K562 (cell line): ENCODE results near the gene SELENOO. TPM values are rescaled to one million over a fixed set of nuclear protein-coding genes. Genes with fewer than 3 reads are reported as not detected.

Source experiments
- CCAR2 ChIP-seq: fragments of 200-400 bp; formaldehyde crosslinking; IDR thresholded peaks from 2 replicates; pipeline ENCODE4 v1.6.1; 2017; ENCODE audit warnings: mild to moderate bottlenecking, low read depth, low read length
- CREB5 ChIP-seq: fragments of 250-450 bp; sonication (Bioruptor Pico); IDR thresholded peaks from 2 replicates; pipeline ENCODE4 v1.5.0; 2020; ENCODE audit warnings: mild to moderate bottlenecking
- JUNB ChIP-seq: fragments of 450-650 bp; formaldehyde crosslinking; conservative IDR thresholded peaks from 2 replicates; pipeline ENCODE4 v1.4.0; 2020; ENCODE audit warnings: mild to moderate bottlenecking
- LARP7 ChIP-seq: fragments of 450-650 bp; IDR thresholded peaks from 2 replicates; pipeline ENCODE4 v1.6.1; 2016
- OTX1 ChIP-seq: fragments of 450-650 bp; formaldehyde crosslinking; IDR thresholded peaks from 2 replicates; pipeline ENCODE4 v1.4.0; 2022; ENCODE audit warnings: mild to moderate bottlenecking
- RAD51 ChIP-seq: fragments of 450-650 bp; IDR thresholded peaks from 2 replicates; pipeline ENCODE4 v1.7.1; 2016; ENCODE audit warnings: low read depth, mild to moderate bottlenecking, borderline replicate concordance
- polyA plus RNA-seq, 8 experiments: library from polyadenylated mRNA; depleted of rRNA in 4 of 8; stranded (reverse) in 5 of 8; unstranded in 3 of 8; fragments of >200 nt; fragmentation: Nextera tagmentation in 2 of 8; fragmentation: Illumina TruSeq in 1 of 8; extraction: Ambion mirVana in 2 of 8; extraction: Trizol in 1 of 8; gene quantifications; 2 replicates each; pipeline versions ENCODE4 v1.2.1 to v1.2.3, GENCODE V29; 2011 to 2014; ENCODE audit warnings: inconsistent platforms in 1 of 8, missing spikeins in 1 of 8
- total RNA-seq, 7 experiments: library from RNA; depleted of rRNA in 6 of 7; stranded (reverse); fragments of >200 nt in 6 of 7; fragmentation: Illumina TruSeq in 2 of 7; extraction: Trizol in 2 of 7; gene quantifications; 2 replicates each; pipeline versions ENCODE4 v1.2.1 to v1.2.3, GENCODE V29; 2011 to 2021; ENCODE audit warnings: low replicate concordance in 1 of 7
- TF ChIP-seq, protein P1 (sequence below), 2 experiments: fragments of 450-650 bp; formaldehyde crosslinking in 1 of 2; IDR thresholded peaks; 2 replicates each; pipeline versions ENCODE4 v1.4.0 to v1.6.1; 2014 to 2020; ENCODE audit warnings: mild to moderate bottlenecking in 2 of 2, borderline replicate concordance in 1 of 2, low read depth in 1 of 2
- TF ChIP-seq, protein P2 (sequence below): fragments of 450-650 bp; IDR thresholded peaks from 2 replicates; pipeline ENCODE4 v1.7.1; 2018; ENCODE audit warnings: mild to moderate bottlenecking, low read depth; ENCODE audit not compliant: partially characterized antibody
- TF ChIP-seq, protein P3 (sequence below): sonication (generic); formaldehyde crosslinking; IDR thresholded peaks from 2 replicates; pipeline ENCODE4 v1.8.1; 2023; ENCODE audit warnings: mild to moderate bottlenecking, missing genetic modification reagents

SELENOO gene
- total and polyA plus RNA-seq, 9 of the 15 experiments (the other 6 are each of a cell fraction or from before 2014, with no cell fraction given) = 0.37 to 24.9 (median 8.3) TPM

GRCh38 chr22:50218996-50219727 is 18.4 kb downstream of the SELENOO start (continued):
- TF ChIP-seq, protein P1, sequence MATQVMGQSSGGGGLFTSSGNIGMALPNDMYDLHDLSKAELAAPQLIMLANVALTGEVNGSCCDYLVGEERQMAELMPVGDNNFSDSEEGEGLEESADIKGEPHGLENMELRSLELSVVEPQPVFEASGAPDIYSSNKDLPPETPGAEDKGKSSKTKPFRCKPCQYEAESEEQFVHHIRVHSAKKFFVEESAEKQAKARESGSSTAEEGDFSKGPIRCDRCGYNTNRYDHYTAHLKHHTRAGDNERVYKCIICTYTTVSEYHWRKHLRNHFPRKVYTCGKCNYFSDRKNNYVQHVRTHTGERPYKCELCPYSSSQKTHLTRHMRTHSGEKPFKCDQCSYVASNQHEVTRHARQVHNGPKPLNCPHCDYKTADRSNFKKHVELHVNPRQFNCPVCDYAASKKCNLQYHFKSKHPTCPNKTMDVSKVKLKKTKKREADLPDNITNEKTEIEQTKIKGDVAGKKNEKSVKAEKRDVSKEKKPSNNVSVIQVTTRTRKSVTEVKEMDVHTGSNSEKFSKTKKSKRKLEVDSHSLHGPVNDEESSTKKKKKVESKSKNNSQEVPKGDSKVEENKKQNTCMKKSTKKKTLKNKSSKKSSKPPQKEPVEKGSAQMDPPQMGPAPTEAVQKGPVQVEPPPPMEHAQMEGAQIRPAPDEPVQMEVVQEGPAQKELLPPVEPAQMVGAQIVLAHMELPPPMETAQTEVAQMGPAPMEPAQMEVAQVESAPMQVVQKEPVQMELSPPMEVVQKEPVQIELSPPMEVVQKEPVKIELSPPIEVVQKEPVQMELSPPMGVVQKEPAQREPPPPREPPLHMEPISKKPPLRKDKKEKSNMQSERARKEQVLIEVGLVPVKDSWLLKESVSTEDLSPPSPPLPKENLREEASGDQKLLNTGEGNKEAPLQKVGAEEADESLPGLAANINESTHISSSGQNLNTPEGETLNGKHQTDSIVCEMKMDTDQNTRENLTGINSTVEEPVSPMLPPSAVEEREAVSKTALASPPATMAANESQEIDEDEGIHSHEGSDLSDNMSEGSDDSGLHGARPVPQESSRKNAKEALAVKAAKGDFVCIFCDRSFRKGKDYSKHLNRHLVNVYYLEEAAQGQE (IDR thresholded peaks at IDR 0.05; ENCODE audit: borderline replicate concordance) = 0 out of 2 replicates have a peak, but pooled peaks have one; percentile 5
- TF ChIP-seq, protein P1 (CRISPR knock-in tag; IDR thresholded peaks at IDR 0.05; ENCODE audit: low read depth) = no peak
- TF ChIP-seq LARP7 (no peak), OTX1 (CRISPR knock-in tag) (no peak), CREB5 (no peak), RAD51 (peak; percentile 41; the same call in 1 of the 2 replicates), CCAR2 (no peak), JUNB (CRISPR knock-in tag) (no peak)
- TF ChIP-seq, protein P2, sequence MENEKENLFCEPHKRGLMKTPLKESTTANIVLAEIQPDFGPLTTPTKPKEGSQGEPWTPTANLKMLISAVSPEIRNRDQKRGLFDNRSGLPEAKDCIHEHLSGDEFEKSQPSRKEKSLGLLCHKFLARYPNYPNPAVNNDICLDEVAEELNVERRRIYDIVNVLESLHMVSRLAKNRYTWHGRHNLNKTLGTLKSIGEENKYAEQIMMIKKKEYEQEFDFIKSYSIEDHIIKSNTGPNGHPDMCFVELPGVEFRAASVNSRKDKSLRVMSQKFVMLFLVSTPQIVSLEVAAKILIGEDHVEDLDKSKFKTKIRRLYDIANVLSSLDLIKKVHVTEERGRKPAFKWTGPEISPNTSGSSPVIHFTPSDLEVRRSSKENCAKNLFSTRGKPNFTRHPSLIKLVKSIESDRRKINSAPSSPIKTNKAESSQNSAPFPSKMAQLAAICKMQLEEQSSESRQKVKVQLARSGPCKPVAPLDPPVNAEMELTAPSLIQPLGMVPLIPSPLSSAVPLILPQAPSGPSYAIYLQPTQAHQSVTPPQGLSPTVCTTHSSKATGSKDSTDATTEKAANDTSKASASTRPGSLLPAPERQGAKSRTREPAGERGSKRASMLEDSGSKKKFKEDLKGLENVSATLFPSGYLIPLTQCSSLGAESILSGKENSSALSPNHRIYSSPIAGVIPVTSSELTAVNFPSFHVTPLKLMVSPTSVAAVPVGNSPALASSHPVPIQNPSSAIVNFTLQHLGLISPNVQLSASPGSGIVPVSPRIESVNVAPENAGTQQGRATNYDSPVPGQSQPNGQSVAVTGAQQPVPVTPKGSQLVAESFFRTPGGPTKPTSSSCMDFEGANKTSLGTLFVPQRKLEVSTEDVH = no peak
- TF ChIP-seq, protein P3, sequence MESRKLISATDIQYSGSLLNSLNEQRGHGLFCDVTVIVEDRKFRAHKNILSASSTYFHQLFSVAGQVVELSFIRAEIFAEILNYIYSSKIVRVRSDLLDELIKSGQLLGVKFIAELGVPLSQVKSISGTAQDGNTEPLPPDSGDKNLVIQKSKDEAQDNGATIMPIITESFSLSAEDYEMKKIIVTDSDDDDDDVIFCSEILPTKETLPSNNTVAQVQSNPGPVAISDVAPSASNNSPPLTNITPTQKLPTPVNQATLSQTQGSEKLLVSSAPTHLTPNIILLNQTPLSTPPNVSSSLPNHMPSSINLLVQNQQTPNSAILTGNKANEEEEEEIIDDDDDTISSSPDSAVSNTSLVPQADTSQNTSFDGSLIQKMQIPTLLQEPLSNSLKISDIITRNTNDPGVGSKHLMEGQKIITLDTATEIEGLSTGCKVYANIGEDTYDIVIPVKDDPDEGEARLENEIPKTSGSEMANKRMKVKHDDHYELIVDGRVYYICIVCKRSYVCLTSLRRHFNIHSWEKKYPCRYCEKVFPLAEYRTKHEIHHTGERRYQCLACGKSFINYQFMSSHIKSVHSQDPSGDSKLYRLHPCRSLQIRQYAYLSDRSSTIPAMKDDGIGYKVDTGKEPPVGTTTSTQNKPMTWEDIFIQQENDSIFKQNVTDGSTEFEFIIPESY (CRISPR knock-in tag) = peak; percentile 50
